Aorta (tissue), 5 donors: ENCODE data around the gene FBXL16. TPM values are rescaled to one million over a fixed set of nuclear protein-coding genes. Genes with fewer than 3 reads are reported as not detected.
"Not testable (repeated sequence)": the region's sequence is repeated elsewhere in the genome, so short reads cannot be mapped to it uniquely, and the experiment has no call there.

Experiments
- ATAC-seq: fragments of 200-7000 bp; cut with Tn5 transposase; one replicate; pipeline ENCODE4 v1.9.1; 2022; ENCODE audit warnings: moderate library complexity; ENCODE audit not compliant: low FRiP score
- DNase-seq, 2 donors: peaks; one replicate each; pipeline ENCODE4 v3.0.0-alpha.2; 2020
- H3K27ac ChIP-seq, 2 donors: one replicate each; pipeline ENCODE4 v1.5.1; 2013; ENCODE audit warnings: low read length in 2 of 2, mild to moderate bottlenecking in 2 of 2, moderate library complexity in 2 of 2, control low read depth in 1 of 2, inconsistent platforms in 1 of 2, low read depth in 1 of 2
- H3K27me3 ChIP-seq, 2 donors: one replicate each; pipeline ENCODE4 v1.6.1; 2013; ENCODE audit warnings: control low read depth in 1 of 2, low read length in 1 of 2, mild to moderate bottlenecking in 1 of 2, moderate library complexity in 1 of 2; ENCODE audit not compliant: insufficient read depth in 2 of 2, control insufficient read depth in 1 of 2
- H3K36me3 ChIP-seq, 2 donors: one replicate each; pipeline ENCODE4 v1.6.1; 2013; ENCODE audit warnings: control low read depth in 1 of 2, low read length in 1 of 2, mild to moderate bottlenecking in 1 of 2; ENCODE audit not compliant: insufficient read depth in 2 of 2, control insufficient read depth in 1 of 2
- H3K4me1 ChIP-seq, 2 donors: one replicate each; pipeline ENCODE4 v1.6.1; 2013; ENCODE audit warnings: low read length in 2 of 2, control low read depth in 1 of 2, mild to moderate bottlenecking in 1 of 2, moderate library complexity in 1 of 2; ENCODE audit not compliant: insufficient read depth in 2 of 2, control insufficient read depth in 1 of 2
- H3K4me3 ChIP-seq, 2 donors: one replicate each; pipeline ENCODE4 v1.5.1; 2013; ENCODE audit warnings: low read length in 2 of 2, control low read depth in 1 of 2, mild to moderate bottlenecking in 1 of 2
- H3K9me3 ChIP-seq: one replicate; pipeline ENCODE4 v1.6.1; 2013; ENCODE audit warnings: mild to moderate bottlenecking, low read length; ENCODE audit not compliant: control insufficient read depth
- WGBS, 2 donors: extraction: QIAGEN DNeasy Blood & Tissue Kit; methylation state at CpG; one replicate each; pipeline ENCODE4 v1.1.7; 2013; 5-methylcytosine and 5-hydroxymethylcytosine counted together
- intact Hi-C, 2 donors: fragments of 100-400 bp; cut with DNase I; formaldehyde crosslinking; loops; one replicate each; pipeline versions ENCODE4 v1.14.2 to v1.15.0; 2022
- polyA plus RNA-seq, 2 donors: library from polyadenylated mRNA; stranded (reverse); fragments of 200-250 nt; gene quantifications; one replicate each; pipeline ENCODE4 v1.2.3, GENCODE V29; 2013
- total RNA-seq, 2 donors: library from RNA; stranded (reverse); fragmentation: NEBNext Ultra II Directional; extraction: Animal tissue kit (Norgen Biotek cat#: 25700); gene quantifications; one replicate each; pipeline ENCODE4 v1.2.1, GENCODE V29; 2021
- donor health status: healthy with polysubstance abuse.
- donor health status: Bipolar disorder and iron deficiency.
- donor health status: DM: no; HTN: no; CAD: no.
- donor health status: DM: no; HTN: no; CAD: no.
- donor health status: DM: yes; HTN: yes; CAD: no.

FBXL16 gene
- total and polyA plus RNA-seq, 4 donors, result 0.16 to 0.18 TPM; not detected in 2

GRCh38 chr16:714558-715476, 9.2 kb upstream of the FBXL16 start, which contains the start of gene METRN:
METRN (plus strand) TSS chr16:715118; CDS start chr16:715290, 172 bp downstream.
- WGBS, 2 donors, result 4 to 7% methylated on average over 59 to 108 of the region's 108 CpGs
- DNase-seq (peak; percentile 94 to 98), ATAC-seq (peak; percentile 91)
- Histone ChIP-seq H3K4me1 (no peaks in the 10 kb centered on the region), H3K27ac (no peak within 1 kb of the TSS), H3K36me3 (no peaks in the 10 kb centered on the region), H3K9me3 (no peaks in the 10 kb centered on the region), H3K4me3 (peak within 1 kb of the TSS; percentile 50 to 64), H3K27me3 (no peaks in the 10 kb centered on the region)
- intact Hi-C loops, result loop anchor here (5.0 to 10.0 kb wide), 3 partner anchors 72 to 342 kb away; partner anchors contain the start of genes CHTF18 (in 1 of the 2), LMF1 (in 1 of the 2) and RPUSD1 (in 1 of the 2)

DNA sequence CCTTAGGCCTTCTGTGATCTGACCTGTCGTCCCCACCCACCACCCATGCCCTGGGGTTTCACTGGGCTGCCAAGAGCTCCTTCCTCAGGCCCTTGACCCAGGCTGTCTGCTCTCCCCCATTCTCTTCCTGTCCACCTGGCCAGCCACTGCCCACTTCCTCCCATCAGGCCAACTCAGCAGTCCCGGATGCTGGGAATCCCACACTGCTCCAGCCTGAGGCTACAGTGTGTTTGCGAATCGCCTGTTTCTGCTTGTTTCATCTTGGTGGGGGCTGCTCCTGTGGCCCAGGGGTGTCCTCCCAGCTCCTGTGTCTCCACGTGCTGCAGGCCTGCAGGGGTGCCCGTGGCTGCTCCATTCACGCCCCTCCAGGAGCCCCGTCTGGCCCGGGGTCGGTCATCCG, 8.5 kb upstream of the FBXL16 start:
- Histone ChIP-seq H3K4me3 (no peak overlapping the region), H3K9me3 (no peaks in the 10 kb centered on the region), H3K27me3 (no peaks in the 10 kb centered on the region), H3K4me1 (no peaks in the 10 kb centered on the region), H3K27ac (no peak overlapping the region), H3K36me3 (no peaks in the 10 kb centered on the region)
- ATAC-seq (no peak), DNase-seq (no peak)
- WGBS, 2 donors, result 82 to 85% methylated on average over 11 of the region's 11 CpGs
- intact Hi-C loops, result loop anchor here (5.0 to 10.0 kb wide), 3 partner anchors 73 to 343 kb away; partner anchors contain the start of genes CHTF18 (in 1 of the 2), LMF1 (in 1 of the 2) and RPUSD1 (in 1 of the 2)

GRCh38 chr16:712740-713250, 7.2 kb upstream of the FBXL16 start:
- WGBS, 2 donors, result 50 to 54% methylated on average over 13 of the region's 13 CpGs
- DNase-seq, H3K9me3 ChIP-seq, H3K27me3 ChIP-seq, H3K27ac ChIP-seq, ATAC-seq, H3K4me3 ChIP-seq, H3K4me1 ChIP-seq, H3K36me3 ChIP-seq: not testable (repeated sequence)
- intact Hi-C loops, result loop anchor here (5.0 to 10.0 kb wide), 3 partner anchors 75 to 345 kb away; partner anchors contain the start of genes CHTF18 (in 1 of the 2), LMF1 (in 1 of the 2) and RPUSD1 (in 1 of the 2)

DNA sequence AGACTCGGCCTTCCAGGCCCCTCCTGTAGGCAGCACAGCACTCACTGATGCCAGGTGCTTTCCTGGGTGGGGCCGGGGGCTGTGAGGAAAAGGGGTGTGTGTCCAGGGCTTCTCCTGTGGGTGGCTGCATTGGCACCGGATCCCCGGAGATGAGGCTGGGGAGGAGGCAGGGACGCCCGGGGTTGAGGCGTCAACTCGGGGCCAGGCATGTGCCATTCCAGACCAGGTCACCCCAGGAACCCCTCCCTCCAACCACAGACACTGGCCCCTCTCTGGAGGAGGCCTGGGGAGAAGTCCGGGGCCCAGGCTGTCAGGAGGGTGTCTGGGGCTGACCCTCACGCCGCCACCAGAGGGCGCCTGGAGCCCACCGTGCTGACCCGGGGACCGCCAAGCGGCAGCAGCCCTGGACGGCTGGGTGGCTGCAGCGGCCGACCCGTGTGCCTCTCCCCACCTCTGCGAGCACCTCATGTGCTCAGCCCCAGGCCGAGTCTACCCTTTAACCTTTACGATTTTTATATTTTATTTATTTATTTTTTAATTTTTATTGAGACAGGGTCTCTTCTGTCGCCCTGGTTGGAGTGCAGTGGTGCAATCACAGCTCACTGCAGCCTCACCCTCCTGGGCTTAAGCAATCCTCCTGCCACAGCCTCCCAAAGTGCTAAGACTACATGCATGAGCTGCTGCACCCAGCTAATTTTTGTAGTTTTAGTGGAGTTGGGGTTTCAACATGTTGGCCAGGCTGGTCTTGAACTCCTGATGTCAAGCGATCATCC, 6.1 kb upstream of the FBXL16 start:
- WGBS, 2 donors, result 11 to 12% methylated on average over 25 of the region's 25 CpGs
- H3K4me1 ChIP-seq, result no peaks in the 10 kb centered on the region
- no peak overlapping the region for H3K4me3 ChIP-seq
- H3K27ac ChIP-seq, result no peak overlapping the region
- DNase-seq (peak; percentile 83 to 94), ATAC-seq (peak; percentile 77)
- H3K27me3 ChIP-seq, result no peaks in the 10 kb centered on the region
- intact Hi-C loops, result loop anchor here (1.0 to 10.0 kb wide), 5 partner anchors 74 to 346 kb away; partner anchors contain the start of genes CHTF18 (in 1 of the 2), LMF1 (in 1 of the 2) and RPUSD1 (in 1 of the 2)
- no peaks in the 10 kb centered on the region for H3K9me3 ChIP-seq
- no peaks in the 10 kb centered on the region for H3K36me3 ChIP-seq

DNA sequence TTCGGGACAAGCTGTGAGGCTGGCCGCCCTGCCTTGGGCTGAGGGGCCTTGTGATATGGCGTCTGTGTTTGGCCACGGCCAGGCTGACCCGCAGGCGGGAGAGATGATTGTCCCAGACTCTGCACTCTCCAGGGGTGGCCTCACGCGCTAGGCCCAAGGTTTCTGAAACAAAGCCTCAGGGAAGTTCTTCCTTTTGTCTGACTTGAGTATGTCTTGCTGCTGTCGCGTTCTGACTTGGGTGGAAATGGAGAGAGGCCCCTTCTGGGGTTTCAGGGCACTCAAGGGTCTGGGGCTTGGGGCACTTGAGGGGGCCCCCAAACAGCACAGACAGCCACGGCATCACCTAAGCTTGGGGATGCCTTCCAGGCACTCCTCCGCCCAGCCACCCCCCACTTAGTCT, 5.5 kb upstream of the FBXL16 start:
- DNase-seq (no peak), ATAC-seq (no peak)
- H3K36me3 ChIP-seq, result no peaks in the 10 kb centered on the region
- H3K4me1 ChIP-seq, result no peaks in the 10 kb centered on the region
- 74 to 79% methylated on average over 12 of the region's 12 CpGs for WGBS, 2 donors
- intact Hi-C loops, result loop anchor here (1.0 to 10.0 kb wide), 5 partner anchors 74 to 346 kb away; partner anchors contain the start of genes CHTF18 (in 1 of the 2), LMF1 (in 1 of the 2) and RPUSD1 (in 1 of the 2)
- H3K27me3 ChIP-seq, result no peaks in the 10 kb centered on the region
- no peaks in the 10 kb centered on the region for H3K9me3 ChIP-seq
- H3K4me3 ChIP-seq, result no peak overlapping the region
- H3K27ac ChIP-seq, result no peak overlapping the region

GRCh38 chr16:710500-711075, 5.0 kb upstream of the FBXL16 start:
- H3K9me3 ChIP-seq, result no peaks in the 10 kb centered on the region
- no peak for ATAC-seq
- WGBS, 2 donors, result 71 to 76% methylated on average over 21 of the region's 21 CpGs
- H3K36me3 ChIP-seq, result no peaks in the 10 kb centered on the region
- H3K4me3 ChIP-seq, result no peak overlapping the region
- H3K4me1 ChIP-seq, result no peaks in the 10 kb centered on the region
- intact Hi-C loops, result loop anchor here (1.0 to 10.0 kb wide), 5 partner anchors 75 to 347 kb away; partner anchors contain the start of genes CHTF18 (in 1 of the 2), LMF1 (in 1 of the 2) and RPUSD1 (in 1 of the 2)
- H3K27me3 ChIP-seq, result no peaks in the 10 kb centered on the region
- DNase-seq, result no peak
- no peak overlapping the region for H3K27ac ChIP-seq

DNA sequence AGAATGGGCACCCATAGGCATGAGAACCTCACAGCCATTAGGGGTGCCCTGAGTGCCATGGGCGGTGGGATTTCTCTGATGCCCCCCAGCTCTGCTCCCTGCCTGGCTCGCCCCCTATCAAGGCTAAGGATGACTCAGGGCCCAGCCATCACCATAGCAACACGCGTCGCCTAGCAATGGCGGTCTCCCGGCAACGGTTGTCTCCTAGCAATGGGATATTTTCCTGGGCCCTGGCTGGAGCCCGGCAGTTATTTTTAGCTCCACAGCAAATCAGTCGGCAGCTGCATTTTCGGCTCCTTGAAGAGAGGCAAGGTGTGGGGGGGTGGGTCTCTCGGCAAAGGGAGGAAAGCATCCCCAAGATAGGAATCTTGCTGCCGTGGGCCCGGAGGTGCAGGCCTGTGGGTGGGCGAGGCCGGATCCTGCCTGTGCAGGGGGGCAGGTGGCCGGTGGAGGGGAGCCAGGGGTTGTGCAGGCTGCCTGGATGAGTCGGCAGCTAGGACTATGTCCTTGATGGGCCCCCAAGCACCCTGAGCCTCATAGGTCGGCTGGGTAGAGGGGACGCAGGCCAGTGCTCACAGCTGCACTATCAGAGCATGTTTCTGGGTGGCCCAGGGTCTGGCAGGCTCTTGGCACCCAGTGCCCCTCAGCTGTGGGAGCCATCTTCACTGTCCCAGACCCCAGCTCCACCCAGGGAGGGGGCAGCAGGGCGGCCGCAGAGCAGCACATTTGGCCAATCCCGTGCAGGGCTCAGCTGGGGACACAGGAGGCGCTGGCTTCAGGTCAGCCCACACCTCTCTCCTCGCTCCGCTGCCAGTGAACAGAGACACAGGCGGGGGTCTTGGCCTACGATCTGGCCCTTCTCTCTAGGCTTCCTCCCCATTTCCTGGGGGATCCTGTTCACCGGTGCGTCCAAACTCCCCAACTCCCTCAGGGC, 4.2 kb upstream of the FBXL16 start:
- 14 to 17% methylated on average over 30 of the region's 30 CpGs for WGBS, 2 donors
- no peaks in the 10 kb centered on the region for H3K9me3 ChIP-seq
- ATAC-seq, result no peak

More for the DNA sequence above, 4.2 kb upstream of the FBXL16 start:
- intact Hi-C loops, result loop anchor here (5.0 to 10.0 kb wide), 3 partner anchors 77 to 347 kb away; partner anchors contain the start of genes CHTF18 (in 1 of the 2), LMF1 (in 1 of the 2) and RPUSD1 (in 1 of the 2)
- Histone ChIP-seq H3K4me3 (no peak overlapping the region), H3K36me3 (no peaks in the 10 kb centered on the region), H3K4me1 (no peaks in the 10 kb centered on the region), H3K27me3 (no peaks in the 10 kb centered on the region), H3K27ac (no peak overlapping the region)
- no peak for DNase-seq
